GM06990 (cell line): Measurements from ENCODE around the gene CIRBP.

Experiments
- DNase-seq: peaks from one replicate; pipeline ENCODE4 v3.0.0-alpha.2; 2011; ENCODE audit not compliant: insufficient read length; ENCODE audit errors: extremely low read depth
- H3K27me3 ChIP-seq: replicated peaks from 2 replicates; pipeline ENCODE4 v1.6.0; 2011; ENCODE audit warnings: low read length; ENCODE audit not compliant: control insufficient read depth, insufficient read depth
- H3K36me3 ChIP-seq: 2 replicates; pipeline ENCODE4 v1.5.1; 2011; ENCODE audit warnings: low read length; ENCODE audit not compliant: control insufficient read depth, insufficient read depth
- H3K4me3 ChIP-seq: replicated peaks from 2 replicates; pipeline ENCODE4 v1.5.1; 2011; ENCODE audit warnings: low read depth, mild to moderate bottlenecking, control low read depth, low read length
- CTCF ChIP-seq: IDR thresholded peaks from 2 replicates; pipeline ENCODE4 v1.5.1; 2011; ENCODE audit warnings: low read length, control low read depth, mild to moderate bottlenecking, inconsistent platforms; ENCODE audit not compliant: insufficient read depth, poor library complexity, severe bottlenecking

Gene CIRBP

GRCh38 chr19:1229924-1230782 is 39.0 kb upstream of the CIRBP start:
- no peak for DNase-seq
- H3K4me3 ChIP-seq: no peak overlapping the region
- TF ChIP-seq CTCF: no peak
- H3K36me3 ChIP-seq: peaks cover 2% of the 10 kb centered on the region
- no peaks in the 10 kb centered on the region for H3K27me3 ChIP-seq

GRCh38 chr19:1230783-1231489 is 38.2 kb upstream of the CIRBP start:
- Histone ChIP-seq H3K4me3 (no peak overlapping the region), H3K27me3 (no peaks in the 10 kb centered on the region), H3K36me3 (peaks cover 1% of the 10 kb centered on the region; the same call in 1 of the 2 replicates)
- DNase-seq: no peak
- no peak for TF ChIP-seq CTCF

GRCh38 chr19:1231729-1232637 is 37.1 kb upstream of the CIRBP start:
- Histone ChIP-seq H3K27me3 (no peaks in the 10 kb centered on the region), H3K4me3 (no peak overlapping the region), H3K36me3 (no peaks in the 10 kb centered on the region; the same call in 1 of the 2 replicates)
- no peak for TF ChIP-seq CTCF
- DNase-seq: no peak

GRCh38 chr19:1232652-1233072 is 36.5 kb upstream of the CIRBP start:
- TF ChIP-seq CTCF: no peak
- H3K36me3 ChIP-seq: no peaks in the 10 kb centered on the region
- DNase-seq: no peak
- H3K4me3 ChIP-seq: no peak overlapping the region
- no peaks in the 10 kb centered on the region for H3K27me3 ChIP-seq

GRCh38 chr19:1233115-1233667 is 35.9 kb upstream of the CIRBP start:
- no peak for DNase-seq
- H3K4me3 ChIP-seq: no peak overlapping the region
- no peak for TF ChIP-seq CTCF
- no peaks in the 10 kb centered on the region for H3K27me3 ChIP-seq
- H3K36me3 ChIP-seq: no peaks in the 10 kb centered on the region
